Esophagus muscularis mucosa (tissue), 4 donors: ENCODE results near the gene STAT1. TPM values are rescaled to one million over a fixed set of nuclear protein-coding genes. Genes with fewer than 3 reads are reported as not detected.

ENCODE experiments used
- DNase-seq: peaks from one replicate; pipeline ENCODE4 v3.0.0-alpha.2; 2017; ENCODE audit errors: extremely low spot score
- H3K27ac ChIP-seq, 4 donors: fragments of 200-600 bp; sonication (generic); replicated peaks in 1 of 4; 1 replicate in 3 of 4; 2 replicates in 1 of 4; pipeline ENCODE4 v1.5.1; 2016 to 2019; ENCODE audit warnings: mild to moderate bottlenecking in 1 of 4
- H3K27me3 ChIP-seq, 4 donors: fragments of 200-600 bp; sonication (generic); one replicate each; pipeline versions ENCODE4 v1.5.1 to v1.6.0; 2016 to 2019
- H3K36me3 ChIP-seq, 4 donors: fragments of 200-600 bp; sonication (generic); one replicate each; pipeline ENCODE4 v1.5.1; 2016 to 2019
- H3K4me1 ChIP-seq, 4 donors: fragments of 200-600 bp; sonication (generic); one replicate each; pipeline ENCODE4 v1.5.1; 2016 to 2019
- H3K4me3 ChIP-seq, 4 donors: fragments of 200-600 bp; sonication (generic); 1 replicate in 2 of 4; 2 replicates in 2 of 4; pipeline ENCODE4 v1.5.1; 2016 to 2019; ENCODE audit warnings: mild to moderate bottlenecking in 4 of 4, moderate library complexity in 1 of 4
- H3K9me3 ChIP-seq, 4 donors: fragments of 200-600 bp; sonication (generic); 1 replicate in 3 of 4; 2 replicates in 1 of 4; pipeline ENCODE4 v1.5.1; 2016 to 2019
- CTCF ChIP-seq, 3 experiments: fragments of 200-600 bp in 2 of 3; fragments of 450-650 bp in 1 of 3; sonication (generic) in 2 of 3; IDR thresholded peaks; one replicate each; pipeline ENCODE4 v1.5.1; 2017 to 2019; ENCODE audit warnings: antibody characterized with exemption in 3 of 3, mild to moderate bottlenecking in 2 of 3, moderate library complexity in 1 of 3
- EP300 ChIP-seq: sonication (generic); formaldehyde crosslinking; IDR thresholded peaks from one replicate; pipeline ENCODE4 v1.6.1; 2017; ENCODE audit warnings: antibody characterized with exemption
- POLR2A ChIP-seq: fragments of 450-650 bp; IDR thresholded peaks from one replicate; pipeline ENCODE4 v1.6.1; 2017; ENCODE audit warnings: antibody characterized with exemption, moderate library complexity, mild to moderate bottlenecking, low read depth
- POLR2AphosphoS5 ChIP-seq, 2 donors: sonication (generic); formaldehyde crosslinking; IDR thresholded peaks; one replicate each; pipeline ENCODE4 v1.6.1; 2017; ENCODE audit warnings: antibody characterized with exemption in 2 of 2
- WGBS: methylation state at CpG from one replicate; pipeline ENCODE4 v1.1.5; 2018; 5-methylcytosine and 5-hydroxymethylcytosine counted together
- intact Hi-C: fragments of 100-400 bp; cut with DNase I; formaldehyde crosslinking; loops from one replicate; pipeline ENCODE4 v1.15.1; 2023
- total RNA-seq, 4 donors: library from RNA; depleted of rRNA; stranded (reverse); fragments of >200 nt; gene quantifications; one replicate each; pipeline versions ENCODE4 v1.1.0 to v1.2.1, GENCODE V29; 2016

STAT1 gene
- total RNA-seq, 4 donors from 2014 or later = 44.2 to 57.3 (median 48.6) TPM

GRCh38 chr2:191001032-191001431 is 12.9 kb downstream of the STAT1 start:
- Histone ChIP-seq H3K9me3 (no peaks in the 10 kb centered on the region), H3K4me3 (no peak overlapping the region), H3K4me1 (peaks cover 0 to 15% (median 8%) of the 10 kb centered on the region in 4 donors), H3K27me3 (no peaks in the 10 kb centered on the region), H3K36me3 (peaks cover 70 to 100% (median 84%) of the 10 kb centered on the region in 4 donors), H3K27ac (no peak overlapping the region)
- intact Hi-C loops = no loop called here
- TF ChIP-seq CTCF (IDR thresholded peaks at IDR 0.05) (no peak), POLR2AphosphoS5 (IDR thresholded peaks at IDR 0.05) (no peak), EP300 (no peak), POLR2A (no peak)
- DNase-seq = no peak
- WGBS = 69% methylated on average over 2 of the region's 2 CpGs

- 88% methylated on average over 9 of the region's 9 CpGs for WGBS
- Histone ChIP-seq H3K27ac (no peak overlapping the region), H3K36me3 (peaks cover 70 to 100% (median 85%) of the 10 kb centered on the region in 4 donors), H3K27me3 (no peaks in the 10 kb centered on the region), H3K4me1 (peaks cover 0 to 15% (median 8%) of the 10 kb centered on the region in 4 donors), H3K9me3 (no peaks in the 10 kb centered on the region), H3K4me3 (no peak overlapping the region)
- intact Hi-C loops = no loop called here
- TF ChIP-seq POLR2A = no peak
- no peak for TF ChIP-seq POLR2AphosphoS5 (IDR thresholded peaks at IDR 0.05)
- TF ChIP-seq EP300 = no peak
- TF ChIP-seq CTCF (IDR thresholded peaks at IDR 0.05) = no peak
- no peak for DNase-seq
Observed at GRCh38 chr2:190999949-191000665, 13.9 kb downstream of the STAT1 start.

GRCh38 chr2:190999058-190999457 is 14.9 kb downstream of the STAT1 start:
- TF ChIP-seq POLR2AphosphoS5 (IDR thresholded peaks at IDR 0.05) = no peak
- TF ChIP-seq EP300 = no peak
- TF ChIP-seq CTCF (IDR thresholded peaks at IDR 0.05) = no peak
- no peak for TF ChIP-seq POLR2A
- H3K27me3 ChIP-seq = no peaks in the 10 kb centered on the region
- H3K4me1 ChIP-seq = peaks cover 0 to 15% (median 8%) of the 10 kb centered on the region in 4 donors
- WGBS = 93% methylated on average over 7 of the region's 7 CpGs
- intact Hi-C loops = no loop called here
- H3K27ac ChIP-seq = no peak overlapping the region
- H3K9me3 ChIP-seq = no peaks in the 10 kb centered on the region
- no peak for DNase-seq
- H3K36me3 ChIP-seq = peaks cover 69 to 100% (median 86%) of the 10 kb centered on the region in 4 donors
- H3K4me3 ChIP-seq = no peak overlapping the region

GRCh38 chr2:190997526-190998113 is 16.4 kb downstream of the STAT1 start:
- no peak overlapping the region for H3K4me3 ChIP-seq
- H3K27me3 ChIP-seq = no peaks in the 10 kb centered on the region
- DNase-seq = no peak
- WGBS = 31% methylated on average over 8 of the region's 8 CpGs
- TF ChIP-seq POLR2AphosphoS5 (IDR thresholded peaks at IDR 0.05) (peak; percentile 33 to 42), EP300 (no peak), POLR2A (no peak), CTCF (IDR thresholded peaks at IDR 0.05) (no peak)
- intact Hi-C loops = no loop called here
- peaks cover 0 to 15% (median 8%) of the 10 kb centered on the region in 4 donors for H3K4me1 ChIP-seq
- H3K36me3 ChIP-seq = peaks cover 68 to 100% (median 83%) of the 10 kb centered on the region in 4 donors
- no peaks in the 10 kb centered on the region for H3K9me3 ChIP-seq
- H3K27ac ChIP-seq = peak overlapping the region in 1 of 4 donors; percentile 11
